ENCODE results near the gene GATA2. TPM values are rescaled to one million over a fixed set of nuclear protein-coding genes. Genes with fewer than 3 reads are reported as not detected.

The GATA2 gene
- total RNA-seq, 1 donor from 2014 or later = 11.3 TPM

GRCh38 chr3:128473737-128474136 is 19.3 kb downstream of the GATA2 start:
- DNase-seq (ENCODE audit: low read depth in 2 of 2) = no peak

- no peak for DNase-seq (ENCODE audit: low read depth in 2 of 2)
Observed at GRCh38 chr3:128473180-128473519, 19.9 kb downstream of the GATA2 start.

- DNase-seq (ENCODE audit: low read depth in 2 of 2) = no peak
Observed at GRCh38 chr3:128472449-128473179, 20.4 kb downstream of the GATA2 start.

GRCh38 chr3:128471720-128472119 is 21.3 kb downstream of the GATA2 start:
- DNase-seq (ENCODE audit: low read depth in 2 of 2) = no peak

- DNase-seq (ENCODE audit: low read depth in 2 of 2) = no peak
Observed at GRCh38 chr3:128471110-128471509, 21.9 kb downstream of the GATA2 start.

GRCh38 chr3:128470134-128470899 is 22.7 kb downstream of the GATA2 start:
- DNase-seq (ENCODE audit: low read depth in 2 of 2) = no peak

GRCh38 chr3:128469556-128469955 is 23.4 kb downstream of the GATA2 start:
- DNase-seq (ENCODE audit: low read depth in 2 of 2) = no peak

- DNase-seq (ENCODE audit: low read depth in 2 of 2) = no peak
Observed at GRCh38 chr3:128468791-128469527, 24.0 kb downstream of the GATA2 start.

- no peak for DNase-seq (ENCODE audit: low read depth in 2 of 2)
Observed at GRCh38 chr3:128468285-128468790, 24.7 kb downstream of the GATA2 start.

GRCh38 chr3:128466840-128467541 is 26.0 kb downstream of the GATA2 start, which contains the start of gene DNAJB8:
DNAJB8 (minus strand) TSS chr3:128466890; CDS start chr3:128463245, 3,645 bp downstream.
- DNase-seq (ENCODE audit: low read depth in 2 of 2) = no peak

GRCh38 chr3:128464702-128465101 is 28.3 kb downstream of the GATA2 start:
- DNase-seq (ENCODE audit: low read depth in 2 of 2) = no peak

- peak in 1 of 2 donors; percentile 24 for DNase-seq (ENCODE audit: low read depth in 2 of 2)
Observed at GRCh38 chr3:128464188-128464587, 28.8 kb downstream of the GATA2 start.

GRCh38 chr3:128463771-128464170 is 29.2 kb downstream of the GATA2 start:
- DNase-seq (ENCODE audit: low read depth in 2 of 2) = no peak

GRCh38 chr3:128463354-128463753 is 29.6 kb downstream of the GATA2 start:
- DNase-seq (ENCODE audit: low read depth in 2 of 2) = no peak

GRCh38 chr3:128462931-128463330 is 30.1 kb downstream of the GATA2 start:
- no peak for DNase-seq (ENCODE audit: low read depth in 2 of 2)

GRCh38 chr3:128462341-128462910 is 30.6 kb downstream of the GATA2 start:
- no peak for DNase-seq (ENCODE audit: low read depth in 2 of 2)

GRCh38 chr3:128461731-128462130 is 31.3 kb downstream of the GATA2 start:
- no peak for DNase-seq (ENCODE audit: low read depth in 2 of 2)

GRCh38 chr3:128459461-128459820 is 33.6 kb downstream of the GATA2 start:
- DNase-seq (ENCODE audit: low read depth in 2 of 2) = no peak

GRCh38 chr3:128458746-128459460 is 34.1 kb downstream of the GATA2 start:
- no peak for DNase-seq (ENCODE audit: low read depth in 2 of 2)

GRCh38 chr3:128457937-128458336 is 35.1 kb downstream of the GATA2 start:
- DNase-seq (ENCODE audit: low read depth in 2 of 2) = no peak
